GM21529 (cell line): ENCODE data around the gene DUSP7.

Experiments used
- ATAC-seq: cut with Tn5 transposase; IDR thresholded peaks from one replicate; pipeline ENCODE4 v1.9.1; 2021; ENCODE audit not compliant: unreplicated experiment

Gene DUSP7

GRCh38 chr3:52068730-52069129, 12.4 kb upstream of the DUSP7 start:
- ATAC-seq = no peak

- ATAC-seq = no peak
These were observed 11.7 kb upstream of the DUSP7 start for GRCh38 chr3:52068055-52068571.

GRCh38 chr3:52067526-52067925, 11.2 kb upstream of the DUSP7 start:
- no peak for ATAC-seq

- ATAC-seq = no peak
These were observed 10.7 kb upstream of the DUSP7 start for GRCh38 chr3:52067046-52067445.

- no peak for ATAC-seq
These were observed 8.9 kb upstream of the DUSP7 start for GRCh38 chr3:52065264-52065756.

GRCh38 chr3:52064561-52064960, 8.2 kb upstream of the DUSP7 start:
- ATAC-seq = no peak

- no peak for ATAC-seq
These were observed 6.8 kb upstream of the DUSP7 start for GRCh38 chr3:52063026-52063723.

GRCh38 chr3:52062505-52062904, 6.1 kb upstream of the DUSP7 start:
- peak; percentile 56 for ATAC-seq

GRCh38 chr3:52061121-52061910, 4.9 kb upstream of the DUSP7 start:
- ATAC-seq = no peak

- ATAC-seq = no peak
These were observed 3.4 kb upstream of the DUSP7 start for GRCh38 chr3:52059781-52060180.

- no peak for ATAC-seq
These were observed 1.6 kb upstream of the DUSP7 start for GRCh38 chr3:52057812-52058495.

GRCh38 chr3:52056968-52057811, 819 bp upstream of the DUSP7 start:
- peak; percentile 79 for ATAC-seq

GRCh38 chr3:52055537-52056351, 627 bp downstream of the DUSP7 start:
- ATAC-seq = peak; percentile 5

GRCh38 chr3:52054661-52055511, 1.5 kb downstream of the DUSP7 start:
- ATAC-seq = no peak

GRCh38 chr3:52053307-52054304, 2.8 kb downstream of the DUSP7 start:
- ATAC-seq = no peak

GRCh38 chr3:52052831-52053306, 3.5 kb downstream of the DUSP7 start:
- no peak for ATAC-seq

GRCh38 chr3:52051444-52051843, 4.9 kb downstream of the DUSP7 start:
- no peak for ATAC-seq
